ENCODE results near the gene TEKT3.

Gene TEKT3

GRCh38 chr17:15368600-15368999 is 27.2 kb upstream of the TEKT3 start:
- no peak overlapping the region for H3K27ac Mint-ChIP-seq (ENCODE audit: low read depth)
- H3K27me3 Mint-ChIP-seq = peaks cover 53% of the 10 kb centered on the region
- no peak for DNase-seq (ENCODE audit: low spot score in 2 of 2)
- no peak for ATAC-seq (replicated peaks; ENCODE audit: extremely low read depth, poor library complexity, severe bottlenecking)
- no peaks in the 10 kb centered on the region for H3K36me3 Mint-ChIP-seq (ENCODE audit: insufficient read depth)
- no peak overlapping the region for H3K4me3 Mint-ChIP-seq
- no peaks in the 10 kb centered on the region for H3K9me3 Mint-ChIP-seq
- H3K4me1 Mint-ChIP-seq = no peaks in the 10 kb centered on the region

GRCh38 chr17:15366026-15366425 is 24.6 kb upstream of the TEKT3 start:
- no peaks in the 10 kb centered on the region for H3K4me1 Mint-ChIP-seq
- H3K36me3 Mint-ChIP-seq (ENCODE audit: insufficient read depth) = no peaks in the 10 kb centered on the region
- H3K9me3 Mint-ChIP-seq = no peaks in the 10 kb centered on the region
- ATAC-seq (replicated peaks; ENCODE audit: extremely low read depth, poor library complexity, severe bottlenecking) (no peak), DNase-seq (ENCODE audit: low spot score in 2 of 2) (no peak)
- no peak overlapping the region for H3K27ac Mint-ChIP-seq (ENCODE audit: low read depth)
- peaks cover 40% of the 10 kb centered on the region for H3K27me3 Mint-ChIP-seq
- H3K4me3 Mint-ChIP-seq = no peak overlapping the region

DNA sequence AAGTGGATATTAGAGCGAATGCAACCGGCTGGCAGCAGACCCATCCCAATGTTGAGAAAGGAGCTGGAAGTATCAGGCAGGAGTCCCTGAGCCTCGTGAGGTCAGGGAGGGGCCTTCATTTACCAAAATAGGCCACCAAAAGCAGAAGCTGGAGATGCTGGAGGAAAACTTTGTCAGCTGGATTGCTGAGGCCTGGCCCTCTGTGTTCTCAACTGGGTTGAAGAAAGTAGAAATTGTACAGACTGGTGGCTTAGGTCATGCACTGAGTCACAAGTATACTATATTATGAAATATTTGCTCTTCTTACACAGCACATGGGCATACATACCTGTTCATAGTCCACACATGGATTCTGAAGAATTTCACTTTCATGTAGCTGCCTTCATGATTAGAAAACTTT is 23.2 kb upstream of the TEKT3 start:
- DNase-seq (ENCODE audit: low spot score in 2 of 2) = no peak
- Mint-ChIP-seq H3K36me3 (ENCODE audit: insufficient read depth) (peaks cover 2% of the 10 kb centered on the region), H3K27ac (ENCODE audit: low read depth) (no peak overlapping the region), H3K9me3 (no peaks in the 10 kb centered on the region), H3K27me3 (peaks cover 31% of the 10 kb centered on the region), H3K4me3 (no peak overlapping the region), H3K4me1 (no peaks in the 10 kb centered on the region)
- no peak for ATAC-seq (replicated peaks; ENCODE audit: extremely low read depth, poor library complexity, severe bottlenecking)

DNA sequence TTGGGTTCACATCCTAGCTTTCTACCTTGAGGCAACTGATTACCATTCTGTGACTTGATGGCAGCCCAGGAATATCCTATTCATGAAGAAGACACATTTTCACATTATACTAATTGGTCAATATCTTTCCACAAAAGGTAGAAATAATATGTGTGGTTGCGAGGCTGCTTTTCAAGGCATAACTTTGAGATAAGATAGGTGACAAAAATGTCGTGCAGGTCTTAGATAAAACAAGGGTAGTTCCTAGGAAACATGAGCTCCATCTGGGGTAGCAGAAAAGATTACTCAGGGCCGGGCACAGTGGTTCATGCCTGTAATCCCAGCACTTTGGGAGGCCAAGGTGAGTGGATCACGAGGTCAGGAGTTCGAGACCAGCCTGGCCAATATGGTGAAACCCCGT is 22.3 kb upstream of the TEKT3 start:
- no peaks in the 10 kb centered on the region for H3K9me3 Mint-ChIP-seq
- H3K4me1 Mint-ChIP-seq = no peaks in the 10 kb centered on the region
- no peak overlapping the region for H3K4me3 Mint-ChIP-seq
- ATAC-seq (replicated peaks; ENCODE audit: extremely low read depth, poor library complexity, severe bottlenecking) (no peak), DNase-seq (ENCODE audit: low spot score in 2 of 2) (no peak)
- H3K36me3 Mint-ChIP-seq (ENCODE audit: insufficient read depth) = peaks cover 2% of the 10 kb centered on the region
- peaks cover 22% of the 10 kb centered on the region for H3K27me3 Mint-ChIP-seq
- H3K27ac Mint-ChIP-seq (ENCODE audit: low read depth) = no peak overlapping the region

DNA sequence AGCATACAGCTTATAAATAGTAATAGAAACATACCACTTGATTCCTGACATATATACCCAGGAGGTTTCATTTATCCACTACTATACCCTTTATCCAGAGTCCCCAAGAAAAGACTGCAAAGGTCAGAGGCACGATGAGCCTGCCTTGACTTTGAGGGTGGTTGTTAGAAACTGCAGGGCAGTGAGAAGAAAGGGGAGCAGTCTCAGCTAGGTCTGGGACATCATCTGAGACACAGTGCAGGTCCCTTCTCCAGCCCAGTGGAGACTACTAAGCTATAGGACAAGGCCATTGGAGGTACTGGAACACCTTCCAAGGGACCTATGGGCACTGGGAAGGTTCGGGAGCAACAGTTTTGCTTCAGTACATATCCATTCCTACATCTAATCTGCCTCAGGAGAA is 20.2 kb upstream of the TEKT3 start:
- Mint-ChIP-seq H3K36me3 (ENCODE audit: insufficient read depth) (peaks cover 2% of the 10 kb centered on the region), H3K9me3 (no peaks in the 10 kb centered on the region), H3K4me3 (no peak overlapping the region), H3K27me3 (peaks cover 29% of the 10 kb centered on the region), H3K4me1 (no peaks in the 10 kb centered on the region), H3K27ac (ENCODE audit: low read depth) (no peak overlapping the region)
- DNase-seq (ENCODE audit: low spot score in 2 of 2) (no peak), ATAC-seq (replicated peaks; ENCODE audit: extremely low read depth, poor library complexity, severe bottlenecking) (no peak)

- Mint-ChIP-seq H3K36me3 (ENCODE audit: insufficient read depth) (peaks cover 2% of the 10 kb centered on the region), H3K27me3 (peaks cover 34% of the 10 kb centered on the region), H3K9me3 (no peaks in the 10 kb centered on the region), H3K4me1 (no peaks in the 10 kb centered on the region), H3K4me3 (no peak overlapping the region), H3K27ac (ENCODE audit: low read depth) (no peak overlapping the region)
- DNase-seq (ENCODE audit: low spot score in 2 of 2) (no peak), ATAC-seq (replicated peaks; ENCODE audit: extremely low read depth, poor library complexity, severe bottlenecking) (no peak)
Measured at GRCh38 chr17:15361151-15361550, 19.8 kb upstream of the TEKT3 start.

DNA sequence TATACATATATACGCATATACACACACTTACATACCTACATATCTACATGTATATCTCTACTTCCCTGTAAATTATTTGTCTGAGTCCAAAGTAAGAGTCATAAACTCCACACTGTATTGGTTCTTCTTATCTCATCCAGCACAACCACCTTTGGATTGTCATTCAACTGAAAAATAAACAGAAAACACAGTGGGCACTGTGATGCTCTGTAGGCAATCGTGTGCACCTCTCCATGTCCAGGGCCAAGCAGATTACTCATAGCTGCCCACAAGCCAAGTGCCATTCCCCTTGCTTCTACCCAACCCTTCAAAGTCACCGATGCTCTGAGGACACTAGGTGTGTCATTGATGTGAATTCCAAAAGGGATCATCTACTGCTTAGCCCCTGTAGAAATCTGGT is 12.9 kb upstream of the TEKT3 start:
- no peaks in the 10 kb centered on the region for H3K4me1 Mint-ChIP-seq
- DNase-seq (ENCODE audit: low spot score in 2 of 2) (no peak), ATAC-seq (replicated peaks; ENCODE audit: extremely low read depth, poor library complexity, severe bottlenecking) (no peak)
- H3K27me3 Mint-ChIP-seq = peaks cover 80% of the 10 kb centered on the region
- H3K9me3 Mint-ChIP-seq = no peaks in the 10 kb centered on the region
- no peaks in the 10 kb centered on the region for H3K36me3 Mint-ChIP-seq (ENCODE audit: insufficient read depth)
- no peak overlapping the region for H3K27ac Mint-ChIP-seq (ENCODE audit: low read depth)
- no peak overlapping the region for H3K4me3 Mint-ChIP-seq

- Mint-ChIP-seq H3K4me3 (no peak overlapping the region), H3K36me3 (ENCODE audit: insufficient read depth) (no peaks in the 10 kb centered on the region), H3K27ac (ENCODE audit: low read depth) (no peak overlapping the region), H3K27me3 (peaks cover 91% of the 10 kb centered on the region), H3K9me3 (no peaks in the 10 kb centered on the region), H3K4me1 (no peaks in the 10 kb centered on the region)
- DNase-seq (ENCODE audit: low spot score in 2 of 2) = no peak
- ATAC-seq (replicated peaks; ENCODE audit: extremely low read depth, poor library complexity, severe bottlenecking) = no peak
Measured at GRCh38 chr17:15351925-15352324, 10.5 kb upstream of the TEKT3 start.

DNA sequence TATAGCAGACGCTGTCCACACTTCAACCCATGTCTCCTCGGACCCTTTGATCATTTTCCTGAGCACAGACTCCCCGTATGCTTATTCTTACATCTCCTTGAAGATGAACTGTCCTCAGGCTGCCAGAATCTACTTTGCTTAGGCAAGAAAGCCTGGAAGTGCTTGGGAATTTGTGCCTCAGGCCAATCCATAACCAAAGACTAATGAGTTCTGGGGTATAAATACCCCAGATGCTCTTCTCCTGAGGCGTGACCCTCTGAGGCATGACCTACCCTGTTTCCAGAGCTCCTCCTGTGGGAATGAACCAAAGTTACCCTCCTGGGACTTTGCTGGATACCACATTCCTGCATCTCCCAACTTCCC is 10.1 kb upstream of the TEKT3 start:
- Mint-ChIP-seq H3K36me3 (ENCODE audit: insufficient read depth) (no peaks in the 10 kb centered on the region), H3K27me3 (peaks cover 91% of the 10 kb centered on the region), H3K4me3 (no peak overlapping the region), H3K27ac (ENCODE audit: low read depth) (no peak overlapping the region), H3K9me3 (no peaks in the 10 kb centered on the region), H3K4me1 (no peaks in the 10 kb centered on the region)
- no peak for ATAC-seq (replicated peaks; ENCODE audit: extremely low read depth, poor library complexity, severe bottlenecking)
- DNase-seq (ENCODE audit: low spot score in 2 of 2) = no peak

DNA sequence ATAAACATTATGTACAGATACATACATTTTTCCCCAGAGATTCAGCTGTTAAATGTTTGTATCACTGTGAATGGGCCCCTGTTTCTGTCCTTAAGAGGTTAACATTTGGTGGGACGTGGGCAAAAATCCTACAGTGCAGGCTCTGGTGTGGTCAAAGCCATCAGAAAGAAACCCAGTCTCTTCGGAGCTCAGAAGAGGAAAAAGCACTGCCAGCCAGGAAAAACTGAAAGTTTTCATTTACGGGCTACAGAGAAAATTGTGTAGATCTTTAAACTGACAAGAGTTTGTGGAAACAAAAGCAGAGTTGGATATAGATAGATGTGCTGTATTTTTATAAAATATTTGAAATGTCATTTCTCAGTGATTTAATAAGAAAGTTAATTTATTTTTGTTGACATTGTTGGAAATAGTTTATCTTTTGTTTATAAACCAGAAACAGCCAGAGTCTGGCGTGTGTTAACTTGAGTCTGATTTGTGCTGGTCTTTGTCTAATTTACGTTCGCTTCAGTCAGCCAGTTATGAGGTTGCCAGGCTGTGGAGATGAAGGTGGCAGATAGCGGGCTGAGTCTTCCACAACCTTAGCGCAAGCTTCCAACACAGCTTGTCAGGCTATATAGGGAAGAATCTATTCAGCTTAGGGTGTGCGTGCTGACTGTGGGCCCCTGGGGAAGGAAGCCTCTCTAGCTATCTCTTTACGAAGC is 9.5 kb upstream of the TEKT3 start:
- Mint-ChIP-seq H3K36me3 (ENCODE audit: insufficient read depth) (no peaks in the 10 kb centered on the region), H3K27me3 (peaks cover 91% of the 10 kb centered on the region), H3K9me3 (no peaks in the 10 kb centered on the region), H3K27ac (ENCODE audit: low read depth) (no peak overlapping the region), H3K4me3 (no peak overlapping the region), H3K4me1 (no peaks in the 10 kb centered on the region)
- DNase-seq (ENCODE audit: low spot score in 2 of 2) (no peak), ATAC-seq (replicated peaks; ENCODE audit: extremely low read depth, poor library complexity, severe bottlenecking) (no peak)

- no peaks in the 10 kb centered on the region for H3K4me1 Mint-ChIP-seq
- H3K4me3 Mint-ChIP-seq = no peak overlapping the region
- no peak for DNase-seq (ENCODE audit: low spot score in 2 of 2)
- peaks cover 5% of the 10 kb centered on the region for H3K9me3 Mint-ChIP-seq
- no peak for ATAC-seq (replicated peaks; ENCODE audit: extremely low read depth, poor library complexity, severe bottlenecking)
- H3K27ac Mint-ChIP-seq (ENCODE audit: low read depth) = no peak overlapping the region
- H3K36me3 Mint-ChIP-seq (ENCODE audit: insufficient read depth) = no peaks in the 10 kb centered on the region
- H3K27me3 Mint-ChIP-seq = peaks cover 91% of the 10 kb centered on the region
Measured at GRCh38 chr17:15349119-15349518, 7.7 kb upstream of the TEKT3 start.

DNA sequence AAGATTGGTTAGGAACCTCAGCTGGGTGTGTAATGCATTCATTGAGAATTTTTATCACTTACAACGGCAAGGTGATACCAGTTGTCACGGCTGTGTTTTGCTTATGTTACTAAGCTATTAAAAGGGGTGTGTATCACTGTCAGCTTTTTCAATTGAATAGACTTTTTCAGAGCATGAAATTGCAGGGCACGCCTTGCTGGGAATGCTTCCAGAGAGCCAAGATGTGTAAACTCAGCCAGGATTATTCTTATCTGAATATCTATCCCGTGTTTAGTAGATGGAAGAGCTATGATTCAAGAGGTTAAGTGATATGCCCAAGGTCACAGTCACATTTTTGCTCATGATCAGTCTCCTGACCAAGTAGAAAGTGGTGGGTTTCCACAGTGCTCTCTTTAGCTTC is 6.6 kb upstream of the TEKT3 start:
- Mint-ChIP-seq H3K27me3 (peaks cover 97% of the 10 kb centered on the region), H3K4me3 (no peak overlapping the region), H3K4me1 (no peaks in the 10 kb centered on the region), H3K27ac (ENCODE audit: low read depth) (no peak overlapping the region), H3K36me3 (ENCODE audit: insufficient read depth) (no peaks in the 10 kb centered on the region), H3K9me3 (peaks cover 5% of the 10 kb centered on the region)
- ATAC-seq (replicated peaks; ENCODE audit: extremely low read depth, poor library complexity, severe bottlenecking) (no peak), DNase-seq (ENCODE audit: low spot score in 2 of 2) (no peak)

DNA sequence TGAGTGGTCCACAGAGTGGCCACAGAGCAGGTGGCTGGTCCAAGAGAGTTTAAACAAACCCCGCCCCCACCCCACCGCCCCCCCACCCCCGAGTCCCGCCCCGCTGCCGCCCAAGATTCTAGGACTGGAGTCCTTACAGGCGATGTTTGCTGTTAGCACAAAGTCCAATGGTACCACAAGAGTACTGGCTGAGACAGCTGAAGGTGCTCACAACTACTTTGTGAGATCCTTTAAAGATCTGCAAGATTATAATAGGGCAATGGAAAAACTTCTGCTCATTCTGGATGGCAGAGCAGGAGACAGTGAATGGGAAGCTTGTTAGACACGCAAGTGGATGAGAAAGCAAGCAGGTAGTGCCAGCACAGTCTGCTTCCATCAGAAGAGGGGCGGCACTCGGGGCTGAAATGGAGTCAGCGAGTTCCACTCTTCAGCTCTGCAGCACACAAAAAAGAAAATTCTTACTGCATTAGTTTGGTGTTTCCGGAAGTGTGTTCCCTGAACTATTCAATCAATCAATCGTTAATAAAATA is 4.7 kb upstream of the TEKT3 start:
- peaks cover 97% of the 10 kb centered on the region for H3K27me3 Mint-ChIP-seq
- no peak for ATAC-seq (replicated peaks; ENCODE audit: extremely low read depth, poor library complexity, severe bottlenecking)
- no peaks in the 10 kb centered on the region for H3K36me3 Mint-ChIP-seq (ENCODE audit: insufficient read depth)
- no peak overlapping the region for H3K4me3 Mint-ChIP-seq
- no peak overlapping the region for H3K27ac Mint-ChIP-seq (ENCODE audit: low read depth)
- peaks cover 3% of the 10 kb centered on the region for H3K4me1 Mint-ChIP-seq
- H3K9me3 Mint-ChIP-seq = peaks cover 5% of the 10 kb centered on the region
- no peak for DNase-seq (ENCODE audit: low spot score in 2 of 2)
